ENCODE data around the gene PLEKHJ1.

PLEKHJ1 gene

DNA sequence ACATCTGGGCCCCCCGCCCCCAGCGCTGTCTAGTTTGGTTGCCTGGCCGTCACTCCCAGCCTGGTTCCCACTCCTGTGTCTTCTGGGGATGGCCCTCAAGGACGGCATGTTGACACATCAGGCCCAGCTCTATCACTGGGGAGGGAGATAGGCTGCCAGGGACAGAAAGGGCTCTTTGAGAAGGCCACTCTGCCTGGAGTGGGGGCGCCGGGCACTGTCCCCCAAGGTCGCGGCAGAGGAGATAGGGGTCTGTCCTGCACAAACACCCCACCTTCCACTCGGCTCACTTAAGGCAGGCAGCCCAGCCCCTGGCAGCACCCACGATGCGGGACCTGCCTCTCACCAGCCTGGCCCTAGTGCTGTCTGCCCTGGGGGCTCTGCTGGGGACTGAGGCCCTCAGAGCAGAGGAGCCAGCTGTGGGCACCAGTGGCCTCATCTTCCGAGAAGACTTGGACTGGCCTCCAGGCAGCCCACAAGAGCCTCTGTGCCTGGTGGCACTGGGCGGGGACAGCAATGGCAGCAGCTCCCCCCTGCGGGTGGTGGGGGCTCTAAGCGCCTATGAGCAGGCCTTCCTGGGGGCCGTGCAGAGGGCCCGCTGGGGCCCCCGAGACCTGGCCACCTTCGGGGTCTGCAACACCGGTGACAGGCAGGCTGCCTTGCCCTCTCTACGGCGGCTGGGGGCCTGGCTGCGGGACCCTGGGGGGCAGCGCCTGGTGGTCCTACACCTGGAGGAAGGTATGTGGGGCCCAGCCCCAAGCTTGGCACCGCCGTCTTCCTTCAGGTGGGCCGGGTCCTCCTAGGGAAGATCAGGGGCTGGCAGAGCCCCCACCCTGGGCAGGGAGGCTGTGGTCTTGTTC, 13.1 kb upstream of the PLEKHJ1 start, which contains the start of gene AMH:
Gene AMH, plus strand, starts transcription at position 314 of the 857 bp plus-strand sequence. Its CDS starts 10 bp downstream, at position 324.
- no peak for DNase-seq (ENCODE audit: low spot score)

DNA sequence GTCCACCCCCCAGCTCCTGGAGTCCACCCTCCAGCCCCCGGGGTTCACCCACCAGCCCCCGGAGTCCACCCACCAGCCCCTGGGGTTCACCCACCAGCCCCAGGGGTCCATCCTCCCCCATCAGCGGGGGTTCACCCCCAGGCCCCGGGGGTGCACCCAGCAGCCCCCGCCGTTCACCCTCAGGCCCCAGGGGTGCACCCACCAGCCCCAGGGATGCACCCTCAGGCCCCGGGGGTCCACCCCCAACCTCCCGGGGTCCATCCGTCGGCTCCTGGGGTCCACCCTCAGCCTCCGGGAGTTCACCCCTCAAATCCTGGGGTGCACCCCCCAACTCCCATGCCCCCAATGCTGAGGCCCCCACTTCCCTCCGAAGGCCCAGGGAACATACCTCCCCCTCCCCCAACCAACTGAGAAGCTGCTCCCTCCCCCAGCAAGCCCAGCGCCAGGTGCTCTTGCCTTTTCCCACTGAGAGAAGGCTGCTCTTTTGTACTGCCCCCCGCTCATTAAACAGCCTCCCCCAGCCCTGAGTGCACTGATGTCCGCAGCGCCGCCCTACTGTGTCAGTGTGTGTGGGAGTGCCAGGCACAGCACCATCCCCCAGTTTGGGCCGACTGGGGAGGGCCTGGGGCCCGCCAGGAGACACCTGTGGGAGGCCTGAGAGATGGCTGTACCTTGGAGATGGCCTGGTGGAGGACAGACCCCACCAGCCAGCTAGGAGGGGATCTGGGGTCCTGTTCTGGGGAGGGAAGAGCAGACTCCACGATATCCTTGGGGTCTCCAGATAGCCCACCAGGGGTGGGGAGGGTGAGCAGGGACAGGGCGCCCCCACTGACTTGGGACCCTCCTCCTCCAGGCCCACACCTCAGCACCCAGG, 12.2 kb upstream of the PLEKHJ1 start:
- DNase-seq (ENCODE audit: low spot score): no peak

DNA sequence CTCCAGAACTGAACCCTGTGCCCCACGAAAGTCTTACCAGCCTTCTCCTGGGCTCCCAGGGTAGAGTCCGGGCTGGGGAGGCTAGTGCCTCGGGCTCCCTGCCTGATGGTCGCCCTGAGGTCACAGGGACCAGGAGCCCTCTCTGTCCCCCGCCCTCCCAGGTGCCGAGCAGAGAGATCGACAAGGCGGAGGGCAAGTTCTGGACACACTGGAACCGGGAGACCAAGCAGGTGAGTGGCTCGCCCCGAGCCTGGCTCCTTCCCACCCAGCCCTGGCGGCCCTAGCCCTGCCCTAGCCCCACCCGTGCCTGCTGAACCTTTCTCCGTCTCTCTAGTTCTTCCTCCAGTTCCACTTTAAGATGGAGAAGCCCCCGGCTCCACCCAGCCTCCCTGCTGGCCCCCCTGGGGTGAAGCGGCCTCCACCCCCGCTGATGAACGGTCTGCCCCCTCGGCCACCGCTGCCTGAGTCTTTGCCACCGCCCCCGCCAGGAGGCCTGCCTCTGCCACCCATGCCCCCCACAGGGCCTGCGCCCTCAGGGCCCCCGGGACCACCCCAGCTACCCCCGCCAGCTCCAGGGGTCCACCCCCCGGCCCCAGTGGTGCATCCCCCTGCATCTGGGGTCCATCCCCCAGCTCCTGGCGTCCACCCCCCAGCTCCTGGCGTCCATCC, 11.4 kb upstream of the PLEKHJ1 start:
- no peak for DNase-seq (ENCODE audit: low spot score)

DNA sequence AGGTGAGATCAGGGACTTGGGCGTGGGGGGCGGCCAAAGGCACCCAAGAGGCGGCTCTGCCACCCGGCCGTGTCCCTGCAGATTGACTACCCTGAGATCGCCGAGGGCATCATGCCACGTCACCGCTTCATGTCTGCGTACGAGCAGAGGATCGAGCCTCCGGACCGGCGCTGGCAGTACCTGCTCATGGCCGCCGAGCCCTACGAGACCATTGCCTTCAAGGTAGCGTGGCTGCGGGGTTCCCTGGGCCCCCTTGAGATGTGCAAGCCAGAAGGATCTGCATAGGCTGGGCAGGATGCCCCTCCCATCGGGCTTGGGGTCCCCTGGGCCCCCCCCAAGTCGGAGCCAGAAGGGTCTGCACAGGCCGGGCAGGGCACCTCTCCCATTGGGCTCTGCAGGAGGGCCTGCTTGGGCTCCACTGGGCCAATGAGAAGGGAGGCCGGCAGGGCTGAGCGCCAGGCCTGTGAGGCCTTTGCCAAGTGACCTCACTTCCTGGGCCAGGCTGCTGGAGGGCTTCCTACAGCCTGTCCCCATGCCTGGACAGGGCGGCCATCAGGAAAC, 10.8 kb upstream of the PLEKHJ1 start:
- no peak for DNase-seq (ENCODE audit: low spot score)

DNA sequence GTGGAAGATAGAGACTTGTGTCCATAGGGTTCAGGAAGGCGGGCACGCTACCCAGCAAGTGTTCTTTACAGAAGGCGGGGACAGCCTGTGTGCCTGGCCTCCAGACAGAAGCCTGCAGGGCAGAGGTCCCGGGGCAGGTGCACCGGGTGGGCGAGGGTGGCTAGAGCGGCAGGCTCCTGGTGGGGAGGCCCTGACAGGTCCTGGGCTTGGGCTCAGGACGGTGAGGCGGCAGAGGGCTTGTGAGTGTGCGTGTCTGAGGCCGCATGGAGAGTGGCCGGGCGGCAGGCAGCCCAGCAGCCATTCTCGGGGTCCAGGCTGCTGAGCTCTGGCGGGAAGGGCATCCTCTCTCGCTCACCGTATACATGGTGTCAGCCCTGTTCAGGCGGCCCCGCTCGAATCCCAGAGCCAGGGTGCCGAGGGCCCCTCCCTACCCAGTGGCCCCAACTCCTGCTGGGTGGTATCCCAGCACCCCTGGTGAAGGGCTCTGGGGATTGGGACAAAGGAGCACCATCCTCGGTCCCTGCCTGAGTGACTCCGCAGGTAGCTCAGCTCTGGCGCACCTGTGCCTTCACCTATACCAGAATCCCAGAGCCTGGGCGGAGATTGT, 10.0 kb upstream of the PLEKHJ1 start:
- DNase-seq (ENCODE audit: low spot score): no peak

DNA sequence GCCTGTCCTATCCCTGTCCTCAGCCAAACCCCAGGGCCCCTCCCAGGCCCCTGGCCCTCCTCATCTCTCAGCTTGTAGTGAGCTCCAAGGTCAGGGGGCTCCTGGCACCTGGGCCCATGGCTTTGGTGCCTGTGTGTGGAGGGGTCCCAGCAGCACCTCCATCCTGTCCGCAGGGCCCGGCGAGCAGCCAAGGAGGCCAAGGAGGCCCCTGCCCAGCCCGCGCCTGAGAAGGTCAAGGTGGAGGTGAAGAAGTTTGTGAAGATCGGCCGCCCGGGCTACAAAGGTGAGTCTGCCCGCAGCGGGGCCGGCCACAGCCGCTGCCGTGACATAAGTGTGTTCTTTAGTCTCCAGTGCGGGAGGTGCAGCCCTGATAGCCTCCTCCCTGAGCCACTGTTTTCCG, 9.1 kb upstream of the PLEKHJ1 start:
- no peak for DNase-seq (ENCODE audit: low spot score)

DNA sequence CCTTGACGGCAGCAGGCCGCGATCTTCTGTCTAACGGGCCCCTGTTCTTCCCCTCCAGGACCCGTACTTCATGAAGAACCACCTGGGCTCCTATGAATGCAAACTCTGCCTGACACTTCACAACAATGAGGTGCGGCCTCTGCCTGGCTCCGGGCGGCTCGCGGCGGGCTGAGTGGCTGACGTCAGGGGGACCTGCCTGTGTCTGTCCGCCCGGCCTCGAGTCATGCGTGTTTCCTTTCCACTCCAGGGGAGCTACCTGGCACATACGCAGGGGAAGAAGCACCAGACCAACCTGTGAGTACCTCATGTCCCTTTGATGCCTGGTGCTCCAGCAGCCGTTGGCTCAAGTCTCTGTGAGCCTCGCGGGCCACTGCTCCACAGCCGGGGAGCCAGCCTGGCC, 8.4 kb upstream of the PLEKHJ1 start:
- DNase-seq (ENCODE audit: low spot score): no peak

DNA sequence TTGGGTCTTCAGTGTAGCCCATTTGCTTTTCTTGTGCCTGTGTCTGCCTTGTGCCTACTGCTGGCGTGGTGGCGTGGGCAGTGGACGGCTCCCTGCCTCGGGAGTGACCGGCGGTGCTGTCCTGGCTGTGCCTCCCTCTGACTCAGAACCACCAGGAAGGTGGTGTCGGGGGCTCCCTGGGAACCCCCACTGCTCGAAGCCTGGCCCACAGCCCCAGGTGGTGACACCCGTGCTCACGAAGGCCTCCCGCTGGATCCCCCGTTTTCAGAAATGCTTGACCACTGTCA, 7.9 kb upstream of the PLEKHJ1 start:
- no peak for DNase-seq (ENCODE audit: low spot score)

DNA sequence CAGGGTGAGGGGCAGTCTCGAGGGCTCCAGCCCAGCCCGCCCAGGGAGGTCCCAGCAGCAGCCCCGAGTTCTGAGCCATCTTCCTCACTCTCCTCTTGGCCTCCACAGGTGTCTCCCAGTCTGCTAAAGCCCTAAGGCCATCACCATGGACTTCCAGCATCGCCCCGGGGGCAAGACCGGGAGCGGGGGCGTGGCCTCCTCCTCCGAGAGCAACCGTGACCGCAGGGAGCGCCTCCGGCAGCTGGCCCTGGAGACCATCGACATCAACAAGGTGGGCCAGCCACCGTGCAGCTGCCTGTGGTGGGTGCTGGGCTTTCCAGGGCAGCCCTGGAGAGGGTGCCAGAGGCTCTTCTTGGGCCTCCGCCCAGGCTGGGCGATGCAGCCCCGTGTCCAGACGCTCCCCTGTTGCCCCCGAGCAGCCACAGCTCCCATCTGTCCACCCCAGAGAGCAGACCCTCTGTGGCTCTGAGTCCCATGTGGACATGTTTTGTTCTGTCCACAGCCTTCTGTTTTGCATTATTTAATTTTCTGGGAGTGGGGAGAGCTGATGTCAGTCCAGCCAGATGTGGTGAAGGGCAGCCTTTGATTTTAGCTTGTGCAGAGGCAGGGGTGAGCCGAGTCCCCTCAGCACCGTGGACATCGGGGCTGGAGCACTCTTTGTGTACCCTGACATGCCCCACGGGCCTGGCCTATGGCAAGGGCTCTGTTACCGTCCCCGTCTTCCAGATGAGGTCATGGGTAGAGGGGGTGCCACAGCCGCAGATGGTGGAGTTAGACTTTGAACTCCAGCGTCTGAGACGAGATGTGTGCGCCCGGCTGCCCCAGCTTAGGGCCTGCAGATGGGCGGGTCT, 7.4 kb upstream of the PLEKHJ1 start:
- DNase-seq (ENCODE audit: low spot score): no peak

DNA sequence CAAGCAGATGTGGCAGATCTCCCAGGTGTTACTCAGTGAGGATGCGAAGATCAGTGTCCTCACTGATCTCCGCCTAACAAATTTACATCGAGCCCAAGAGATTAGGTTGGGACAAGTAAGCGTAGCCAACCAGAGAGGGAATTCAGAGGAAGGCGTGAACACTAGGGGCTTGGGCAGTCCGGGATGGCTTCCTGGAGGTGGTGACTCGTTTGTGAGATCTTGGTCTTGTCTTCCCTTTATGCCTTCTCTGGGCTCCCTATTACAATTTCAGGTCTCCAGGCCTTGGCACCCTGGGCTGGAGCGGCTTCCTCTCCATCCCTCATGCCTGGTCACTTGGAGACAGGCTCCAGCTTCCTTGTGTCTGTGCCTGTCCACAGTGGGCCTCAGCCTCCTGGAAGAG, 6.7 kb upstream of the PLEKHJ1 start:
- DNase-seq (ENCODE audit: low spot score): no peak

DNA sequence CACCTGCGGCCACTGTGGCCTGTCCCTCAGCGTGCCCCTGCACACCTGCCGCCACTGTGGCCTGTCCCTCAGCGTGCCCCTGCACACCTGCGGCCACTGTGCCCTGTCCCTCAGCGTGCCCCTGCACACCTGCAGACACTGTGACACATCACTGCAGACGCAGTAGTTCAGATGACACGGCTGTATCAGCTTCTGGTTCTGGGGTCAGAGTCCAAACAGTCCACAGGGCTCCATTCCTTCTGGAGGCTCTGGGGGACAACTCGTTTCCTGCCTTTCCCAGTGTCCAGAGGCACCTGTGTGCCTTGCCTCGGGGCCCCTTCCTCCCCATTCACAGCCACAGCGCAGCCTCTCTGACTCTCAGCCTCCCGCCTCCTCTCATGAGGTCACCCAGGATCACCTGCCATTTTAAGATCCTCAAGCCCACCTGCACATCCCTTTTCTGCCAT, 6.0 kb upstream of the PLEKHJ1 start:
- DNase-seq (ENCODE audit: low spot score): no peak

DNA sequence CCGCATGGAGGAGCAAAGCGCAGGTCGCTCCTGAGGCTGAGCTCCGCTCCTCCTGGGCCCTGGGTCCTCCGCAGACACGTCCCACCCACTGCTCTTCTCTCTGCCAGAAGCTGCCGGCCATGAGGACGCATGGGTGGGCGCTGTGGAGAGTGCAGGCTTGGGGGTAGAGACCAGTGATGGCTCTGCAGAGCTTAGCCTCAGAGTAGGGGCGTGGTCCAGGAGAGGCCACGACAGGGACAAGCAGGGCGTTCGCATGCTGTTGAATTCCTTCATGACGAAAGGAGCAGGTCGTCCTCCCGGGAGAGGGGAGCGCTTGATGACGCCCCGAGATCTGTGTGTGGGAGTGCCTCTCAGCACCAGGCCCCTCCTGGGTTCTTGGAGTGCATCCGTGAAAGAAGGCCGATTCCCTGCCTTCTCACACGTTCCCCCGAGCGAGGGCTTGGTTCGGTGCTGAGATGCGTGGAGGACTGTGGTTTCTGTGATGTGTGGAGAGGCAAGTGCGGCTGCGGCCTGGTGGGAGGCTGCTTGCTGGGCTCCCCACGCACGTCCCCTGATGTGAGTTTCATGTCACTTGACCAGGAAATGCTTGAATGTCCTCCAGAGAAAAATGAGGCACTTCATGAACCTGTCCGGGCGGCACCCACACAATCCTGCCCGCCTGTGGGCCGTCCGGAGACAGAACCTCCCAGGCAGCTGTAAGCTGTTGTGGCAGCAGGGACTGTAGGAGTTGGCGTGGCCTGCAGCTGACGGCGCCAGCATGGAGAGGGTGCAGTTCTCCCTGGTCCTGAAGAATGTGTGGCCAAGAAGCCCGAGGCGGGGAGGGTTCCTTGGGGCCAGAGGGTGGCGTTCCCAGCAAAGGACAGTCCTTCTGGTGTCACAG, 5.0 kb upstream of the PLEKHJ1 start:
- DNase-seq (ENCODE audit: low spot score): no peak

DNA sequence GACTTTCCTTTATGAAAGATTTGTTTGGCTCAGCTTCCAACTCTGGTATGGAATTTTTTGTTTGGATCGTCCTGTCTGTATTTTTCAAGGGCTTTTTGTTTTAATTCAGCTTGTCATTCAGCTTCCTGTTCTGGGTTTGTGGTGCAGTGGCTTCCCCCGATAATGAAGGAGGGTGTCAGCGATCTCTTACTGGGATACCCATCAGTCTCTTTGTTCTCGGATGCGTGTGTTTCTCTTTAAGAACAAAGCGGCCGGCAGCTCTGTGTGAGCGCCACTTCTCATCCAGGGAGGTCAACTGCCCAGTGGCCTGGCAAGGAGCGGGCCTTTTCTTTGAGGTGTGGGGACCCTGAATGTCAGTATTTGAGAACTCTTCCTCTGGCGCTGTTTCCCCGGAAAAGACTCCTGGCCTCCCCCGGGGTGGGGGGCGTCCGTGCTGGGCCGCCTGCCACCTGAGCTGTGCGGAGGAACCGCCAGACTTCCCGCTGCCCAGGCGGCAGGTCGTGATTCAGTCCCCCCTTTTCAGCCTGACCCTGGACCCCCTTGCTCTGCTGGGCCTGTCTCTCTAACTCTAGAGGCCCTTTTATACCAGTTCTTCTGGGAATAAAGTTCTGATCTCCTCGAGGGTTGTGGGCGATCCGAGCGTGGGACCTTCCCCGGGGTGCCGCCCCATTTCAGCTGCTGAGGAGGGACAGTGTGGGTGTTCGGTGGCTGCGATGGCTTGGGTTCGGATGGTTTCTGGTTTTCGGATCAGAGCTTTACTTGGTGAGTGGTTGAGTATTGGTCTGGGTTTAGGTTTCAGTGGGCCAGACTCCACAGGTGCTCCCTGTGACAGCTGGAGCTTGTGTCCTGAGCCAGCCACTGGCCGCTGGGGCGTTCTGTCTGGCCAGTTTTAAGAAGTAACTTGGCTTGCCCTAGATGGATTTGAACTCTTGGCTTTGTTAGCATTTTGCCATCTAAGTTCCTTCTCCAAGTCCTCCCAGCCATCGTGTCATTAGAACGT, 3.9 kb upstream of the PLEKHJ1 start:
- DNase-seq (ENCODE audit: low spot score): peak; percentile 33

DNA sequence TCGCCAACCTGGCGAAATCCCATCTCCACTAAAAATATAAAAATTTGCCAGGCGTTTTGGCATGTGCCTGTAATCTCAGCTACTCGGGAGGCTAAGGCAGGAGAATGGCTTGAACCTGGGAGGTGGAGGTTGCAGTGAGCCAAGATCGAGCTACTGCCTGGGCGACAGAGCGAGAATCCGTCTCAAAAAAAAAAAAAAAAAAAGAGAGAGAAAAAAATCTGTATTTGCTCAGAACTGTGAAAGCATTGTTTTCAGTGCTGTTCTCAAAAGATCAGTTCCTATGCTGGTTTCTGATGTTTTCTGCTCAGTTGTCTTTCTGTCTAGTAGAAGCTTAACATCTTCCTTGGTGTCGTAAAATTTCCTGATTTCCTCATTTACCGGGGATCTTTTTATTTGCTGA, 3.0 kb upstream of the PLEKHJ1 start:
- DNase-seq (ENCODE audit: low spot score): peak; percentile 12

DNA sequence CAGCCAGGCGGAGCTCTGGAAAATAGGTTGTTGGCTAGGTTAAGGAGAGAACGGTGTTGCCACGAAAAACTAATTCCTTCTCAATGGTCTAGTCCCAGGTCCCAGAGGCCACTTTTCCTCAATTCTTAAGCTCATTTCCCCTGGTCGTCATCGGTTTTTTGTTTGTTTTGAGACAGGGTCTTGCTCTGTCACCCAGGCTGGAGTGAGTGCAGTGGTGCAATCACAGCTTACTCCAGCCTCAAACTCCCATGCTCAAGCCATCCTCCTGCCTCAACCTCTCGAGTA, 1.7 kb upstream of the PLEKHJ1 start:
- DNase-seq (ENCODE audit: low spot score): peak; percentile 10

DNA sequence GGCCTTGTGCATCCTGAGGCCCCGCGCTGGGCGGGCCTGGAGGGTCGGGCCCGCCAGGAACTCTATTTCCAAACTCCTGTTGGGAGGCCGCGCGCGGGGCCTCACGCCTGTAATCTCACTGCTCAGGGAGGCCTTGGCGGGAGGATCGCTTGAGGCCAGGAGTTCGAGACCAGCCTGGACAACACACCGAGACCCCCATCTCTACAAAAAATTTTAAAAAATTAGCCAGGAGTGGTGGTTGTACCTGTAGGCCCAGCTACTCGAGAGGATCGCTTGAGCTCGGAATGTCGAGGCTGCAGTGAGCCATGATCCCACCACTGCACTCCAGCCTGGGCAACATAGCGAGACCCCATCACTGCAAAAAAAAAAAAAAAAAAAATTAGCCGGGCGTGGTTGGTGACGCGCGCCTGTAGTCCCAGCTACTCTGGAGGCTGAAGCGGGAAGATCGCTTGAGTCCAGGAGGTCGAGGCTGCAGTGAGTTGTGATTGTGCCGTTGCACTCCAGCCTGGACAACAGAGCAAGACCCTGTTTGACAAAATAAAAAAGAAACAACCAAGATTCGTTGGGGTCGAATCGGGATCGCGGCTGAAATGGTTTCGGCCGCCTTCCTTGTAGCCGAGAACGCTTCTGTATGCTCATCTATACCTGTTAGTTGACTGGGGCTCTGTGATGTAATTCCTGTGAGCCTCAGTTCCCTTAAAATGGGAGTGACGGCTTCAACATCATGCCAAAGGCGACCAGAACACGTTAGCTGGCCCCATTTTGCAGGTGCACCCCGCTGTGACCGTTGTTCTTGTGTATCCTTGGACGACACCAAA, 1.1 kb upstream of the PLEKHJ1 start:
- peak; percentile 12 for DNase-seq (ENCODE audit: low spot score)

DNA sequence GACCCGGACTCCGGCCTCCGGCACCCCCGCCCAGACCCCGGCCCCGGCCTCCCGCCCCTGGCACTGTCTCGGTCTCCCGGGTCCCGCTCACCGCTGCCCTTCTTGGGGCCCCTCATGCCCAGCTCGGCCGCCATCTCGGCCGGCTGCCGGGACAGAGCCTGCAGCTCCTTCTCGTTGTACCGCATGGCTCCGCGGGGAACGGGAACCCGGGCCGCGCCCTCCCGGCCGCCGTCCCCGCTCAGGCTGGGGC, 140 bp downstream of the PLEKHJ1 start:
- DNase-seq (ENCODE audit: low spot score): no peak

DNA sequence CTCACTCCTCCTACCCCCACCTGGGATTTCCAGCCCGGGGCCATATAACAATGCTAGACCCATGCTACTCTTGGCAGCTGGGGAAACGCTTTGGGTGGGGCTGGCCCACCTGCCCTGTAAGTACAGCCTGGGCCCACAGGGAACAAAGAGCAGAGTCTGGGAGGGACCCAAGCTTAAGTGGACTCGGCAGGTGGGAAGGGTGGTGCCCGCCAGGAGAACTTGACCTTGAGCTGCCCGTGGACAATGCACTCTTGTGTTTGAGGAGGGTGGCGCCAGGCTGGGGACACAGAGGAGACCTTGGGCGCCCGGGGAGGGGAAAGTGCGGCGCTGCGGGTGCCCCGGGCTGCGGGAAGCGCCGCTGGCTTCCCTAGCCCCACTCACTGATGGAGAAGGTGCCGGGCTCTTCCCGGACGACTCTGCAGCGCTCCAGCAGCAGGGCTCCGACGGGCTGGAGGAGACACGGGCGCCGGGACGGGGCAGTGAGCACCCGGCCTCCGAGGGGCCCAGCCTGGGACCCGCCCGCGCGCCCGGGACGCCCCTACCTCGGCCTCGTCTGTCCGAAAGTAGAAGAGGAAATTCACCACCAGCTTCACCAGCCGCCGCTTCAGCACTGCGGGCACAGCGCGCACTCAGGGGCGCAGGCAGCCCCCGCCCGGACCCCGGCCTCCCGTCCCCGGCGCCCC, 607 bp downstream of the PLEKHJ1 start:
- DNase-seq (ENCODE audit: low spot score): peak; percentile 19

Measured in hematopoietic multipotent progenitor cell treated with erythropoietin and hydrocortisone succinate and interleukin-3 and kit ligand, for 17 days (in vitro differentiated cells).